Mesothelial cell of epicardium (in vitro differentiated cells): ENCODE data around the gene AKAP13. TPM values are rescaled to one million over a fixed set of nuclear protein-coding genes. Genes with fewer than 3 reads are reported as not detected.

Experiments
- DNase-seq, 2 experiments: peaks; one replicate each; pipeline ENCODE4 v3.0.0; 2021; ENCODE audit warnings: low spot score in 2 of 2; ENCODE audit not compliant: unreplicated experiment in 2 of 2
- H3K27ac Mint-ChIP-seq: 2 replicates; pipeline ENCODE4 v1.8.0; 2021; ENCODE audit warnings: mixed read lengths
- H3K27me3 Mint-ChIP-seq: 2 replicates; pipeline ENCODE4 v1.8.0; 2021; ENCODE audit warnings: low read depth, mixed read lengths
- H3K36me3 Mint-ChIP-seq: 2 replicates; pipeline ENCODE4 v1.8.0; 2021; ENCODE audit warnings: mixed read lengths
- H3K4me1 Mint-ChIP-seq: 2 replicates; pipeline ENCODE4 v1.8.0; 2021; ENCODE audit warnings: mixed read lengths
- H3K4me3 Mint-ChIP-seq: 2 replicates; pipeline ENCODE4 v1.8.0; 2021; ENCODE audit warnings: mild to moderate bottlenecking, moderate library complexity, mixed read lengths
- H3K9me3 Mint-ChIP-seq: 2 replicates; pipeline ENCODE4 v1.8.0; 2021; ENCODE audit warnings: mixed read lengths
- CTCF ChIP-seq: fragments of 200-600 bp; sonication (generic); IDR thresholded peaks from one replicate; pipeline ENCODE4 v1.5.0; 2021; ENCODE audit warnings: antibody characterized with exemption; ENCODE audit not compliant: unreplicated experiment
- total RNA-seq: library from RNA; stranded (reverse); gene quantifications from 3 replicates; pipeline ENCODE4 v1.2.1, GENCODE V29; 2021

Gene AKAP13
- total RNA-seq, 1 donor from 2014 or later: 109 TPM

GRCh38 chr15:85589851-85590250 is 209.4 kb downstream of the AKAP13 start:
- Mint-ChIP-seq H3K4me3 (no peak overlapping the region), H3K4me1 (peaks cover 21% of the 10 kb centered on the region), H3K36me3 (peaks cover 11% of the 10 kb centered on the region), H3K27ac (peak overlapping the region; percentile 50), H3K27me3 (no peaks in the 10 kb centered on the region), H3K9me3 (peaks cover 3% of the 10 kb centered on the region)
- no peak for TF ChIP-seq CTCF
- DNase-seq: no peak

- Mint-ChIP-seq H3K27ac (no peak overlapping the region), H3K27me3 (no peaks in the 10 kb centered on the region), H3K4me1 (peaks cover 31% of the 10 kb centered on the region), H3K36me3 (peaks cover 11% of the 10 kb centered on the region), H3K9me3 (peaks cover 3% of the 10 kb centered on the region), H3K4me3 (no peak overlapping the region)
- no peak for DNase-seq
- TF ChIP-seq CTCF: no peak
Measured at GRCh38 chr15:85591622-85592021, 211.2 kb downstream of the AKAP13 start.

GRCh38 chr15:85592148-85592547 is 211.7 kb downstream of the AKAP13 start:
- Mint-ChIP-seq H3K36me3 (peaks cover 8% of the 10 kb centered on the region), H3K4me3 (no peak overlapping the region), H3K27ac (peak overlapping the region; percentile 37), H3K27me3 (no peaks in the 10 kb centered on the region), H3K9me3 (peaks cover 2% of the 10 kb centered on the region), H3K4me1 (peaks cover 34% of the 10 kb centered on the region)
- no peak for DNase-seq
- TF ChIP-seq CTCF: no peak

- H3K9me3 Mint-ChIP-seq: no peaks in the 10 kb centered on the region
- DNase-seq: no peak
Measured at GRCh38 chr15:85593809-85594445, 213.5 kb downstream of the AKAP13 start.

DNA sequence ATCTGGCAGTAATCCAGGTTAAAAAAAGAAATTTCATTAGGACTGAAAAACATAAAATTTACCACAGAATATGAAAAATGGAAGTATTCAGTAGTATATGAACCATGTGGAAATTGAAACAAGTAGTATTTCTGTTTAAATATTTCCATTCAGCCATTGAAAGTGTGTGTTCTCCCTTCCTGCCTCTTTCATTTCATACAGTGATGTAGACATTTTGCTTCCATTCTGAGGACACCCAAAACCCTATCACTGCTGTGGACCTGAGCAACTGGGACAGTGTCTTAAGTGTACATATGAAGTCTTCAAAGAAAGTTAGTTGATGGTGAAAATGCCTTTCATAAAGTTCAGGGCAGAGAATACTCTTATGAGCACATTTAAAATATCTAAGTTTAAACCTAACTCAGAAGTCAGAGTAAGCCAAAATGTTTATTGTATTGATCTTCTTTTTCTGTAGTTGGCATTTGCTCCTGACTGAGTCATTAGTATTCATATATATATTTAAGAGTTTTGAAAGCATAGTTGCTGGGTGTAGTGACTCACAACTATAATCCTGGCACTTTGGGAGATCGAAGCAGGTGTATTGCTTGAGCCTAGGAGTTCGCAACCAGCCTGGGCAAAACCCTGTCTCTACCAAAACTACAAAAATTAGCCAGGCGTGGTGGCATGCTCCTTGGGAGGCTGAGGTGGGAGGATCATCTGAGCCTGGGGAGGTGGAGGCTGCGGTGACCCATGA is 215.6 kb downstream of the AKAP13 start:
- TF ChIP-seq CTCF: no peak
- no peaks in the 10 kb centered on the region for H3K36me3 Mint-ChIP-seq
- H3K9me3 Mint-ChIP-seq: no peaks in the 10 kb centered on the region
- H3K27ac Mint-ChIP-seq: no peak overlapping the region
- H3K27me3 Mint-ChIP-seq: no peaks in the 10 kb centered on the region
- H3K4me1 Mint-ChIP-seq: peaks cover 29% of the 10 kb centered on the region
- DNase-seq: no peak
- H3K4me3 Mint-ChIP-seq: no peak overlapping the region

More at GRCh38 chr15:85593809-85594445, 213.5 kb downstream of the AKAP13 start:
- no peak overlapping the region for H3K4me3 Mint-ChIP-seq
- no peak overlapping the region for H3K27ac Mint-ChIP-seq
- H3K4me1 Mint-ChIP-seq: peaks cover 35% of the 10 kb centered on the region
- H3K27me3 Mint-ChIP-seq: no peaks in the 10 kb centered on the region
- H3K36me3 Mint-ChIP-seq: no peaks in the 10 kb centered on the region
- no peak for TF ChIP-seq CTCF
